GM12875 (cell line): ENCODE data around the gene WDR13.
A peak's percentile ranks its signal among the peaks of the same experiment; 100 is the strongest.
"Not testable (repeated sequence)": the region's sequence is repeated elsewhere in the genome, so short reads cannot be mapped to it uniquely, and the experiment has no call there.

Experiments used
- H3K4me3 ChIP-seq: one replicate; pipeline ENCODE4 v1.5.1; 2011; ENCODE audit warnings: low read depth, low read length, control low read depth
- CTCF ChIP-seq: IDR thresholded peaks from 2 replicates; pipeline ENCODE4 v1.5.1; 2011; ENCODE audit warnings: low read depth, mild to moderate bottlenecking, control low read depth, inconsistent platforms, low read length, moderate library complexity, borderline replicate concordance; ENCODE audit not compliant: insufficient read depth

WDR13 gene

GRCh38 chrX:48597353-48598264 is at the start of gene WDR13:
WDR13 (plus strand) TSS chrX:48597492; CDS start chrX:48597997, 505 bp downstream.
- H3K4me3 ChIP-seq: peak within 1 kb of the TSS; percentile 88
- no peak for TF ChIP-seq CTCF

- no peak for TF ChIP-seq CTCF
- no peak overlapping the region for H3K4me3 ChIP-seq
Measured at GRCh38 chrX:48548871-48549270, 48.4 kb upstream of the WDR13 start.

- not testable (repeated sequence) for H3K4me3 ChIP-seq
Measured at GRCh38 chrX:48555731-48556325, 41.5 kb upstream of the WDR13 start.

- no peak for TF ChIP-seq CTCF
- H3K4me3 ChIP-seq: no peak overlapping the region
Measured at GRCh38 chrX:48558271-48558670, 39.0 kb upstream of the WDR13 start.

GRCh38 chrX:48559636-48560035 is 37.7 kb upstream of the WDR13 start:
- no peak overlapping the region for H3K4me3 ChIP-seq
- no peak for TF ChIP-seq CTCF

GRCh38 chrX:48560056-48560455 is 37.2 kb upstream of the WDR13 start:
- H3K4me3 ChIP-seq: no peak overlapping the region
- TF ChIP-seq CTCF: no peak

- no peak for TF ChIP-seq CTCF
- H3K4me3 ChIP-seq: no peak overlapping the region
Measured at GRCh38 chrX:48560681-48561080, 36.6 kb upstream of the WDR13 start.
